H9 (cell line): ENCODE data around the gene CEACAM5. TPM values are rescaled to one million over a fixed set of nuclear protein-coding genes. Genes with fewer than 3 reads are reported as not detected.

Experiments used
- DNase-seq: peaks from one replicate; pipeline ENCODE4 v3.0.0-alpha.2; 2017
- H2AFZ ChIP-seq: one replicate; pipeline ENCODE4 v1.6.1; 2013; ENCODE audit warnings: mild to moderate bottlenecking, low read length, control low read depth, moderate library complexity
- H2AK5ac ChIP-seq: 2 replicates; pipeline ENCODE4 v1.6.1; 2013; ENCODE audit warnings: low read length, control low read depth, mixed read lengths; ENCODE audit not compliant: insufficient read length
- H2BK120ac ChIP-seq: one replicate; pipeline ENCODE4 v1.6.1; 2013; ENCODE audit warnings: low read depth, mild to moderate bottlenecking, low read length, control low read depth, inconsistent platforms; ENCODE audit not compliant: poor library complexity, severe bottlenecking
- H2BK12ac ChIP-seq: 2 replicates; pipeline ENCODE4 v1.6.1; 2013; ENCODE audit warnings: low read length, control low read depth, mixed read lengths, low read depth; ENCODE audit not compliant: insufficient read length
- H2BK15ac ChIP-seq: 2 replicates; pipeline ENCODE4 v1.6.1; 2013; ENCODE audit warnings: low read depth, low read length, control low read depth
- H2BK20ac ChIP-seq: one replicate; pipeline ENCODE4 v1.6.1; 2013; ENCODE audit warnings: low read depth, mild to moderate bottlenecking, low read length, control low read depth, inconsistent platforms; ENCODE audit not compliant: poor library complexity, severe bottlenecking
- H2BK5ac ChIP-seq: 2 replicates; pipeline ENCODE4 v1.6.1; 2013; ENCODE audit warnings: low read length, control low read depth, mixed read lengths; ENCODE audit not compliant: insufficient read length
- H3K14ac ChIP-seq: 2 replicates; pipeline ENCODE4 v1.6.1; 2013; ENCODE audit warnings: low read length, control low read depth; ENCODE audit not compliant: insufficient read depth
- H3K18ac ChIP-seq: 2 replicates; pipeline ENCODE4 v1.6.1; 2013; ENCODE audit warnings: low read depth, mild to moderate bottlenecking, mixed read lengths, low read length, control low read depth; ENCODE audit not compliant: insufficient read length
- H3K23ac ChIP-seq: 2 replicates; pipeline ENCODE4 v1.6.1; 2013; ENCODE audit warnings: low read length, control low read depth, mixed read lengths, low read depth; ENCODE audit not compliant: insufficient read length
- H3K23me2 ChIP-seq: 2 replicates; pipeline ENCODE4 v1.6.1; 2013; ENCODE audit warnings: low read depth, mild to moderate bottlenecking, mixed read lengths, low read length, control low read depth; ENCODE audit not compliant: insufficient read length, poor library complexity, severe bottlenecking
- H3K27ac ChIP-seq: 2 replicates; pipeline ENCODE4 v1.5.1; 2013; ENCODE audit warnings: low read length, control low read depth, mixed read lengths, low read depth; ENCODE audit not compliant: insufficient read length
- H3K27me3 ChIP-seq: 2 replicates; pipeline ENCODE4 v1.6.1; 2013; ENCODE audit warnings: low read length, control low read depth, inconsistent platforms; ENCODE audit not compliant: insufficient read depth
- H3K4ac ChIP-seq: 2 replicates; pipeline ENCODE4 v1.6.1; 2013; ENCODE audit warnings: low read depth, mild to moderate bottlenecking, control low read depth, inconsistent platforms, low read length, moderate library complexity
- H3K4me1 ChIP-seq: 2 replicates; pipeline ENCODE4 v1.6.1; 2013; ENCODE audit warnings: low read length, control low read depth, inconsistent platforms; ENCODE audit not compliant: insufficient read depth
- H3K4me2 ChIP-seq: 2 replicates; pipeline ENCODE4 v1.6.1; 2013; ENCODE audit warnings: low read length, control low read depth, mixed read lengths; ENCODE audit not compliant: insufficient read length, insufficient read depth
- H3K56ac ChIP-seq: 2 replicates; pipeline ENCODE4 v1.6.1; 2013; ENCODE audit warnings: low read depth, mild to moderate bottlenecking, mixed read lengths, low read length, control low read depth; ENCODE audit not compliant: insufficient read length
- H3K79me1 ChIP-seq: 2 replicates; pipeline ENCODE4 v1.6.1; 2013; ENCODE audit warnings: low read depth, mild to moderate bottlenecking, moderate library complexity, low read length, control low read depth, inconsistent platforms; ENCODE audit not compliant: insufficient read depth, poor library complexity, severe bottlenecking
- H3K79me2 ChIP-seq: 2 replicates; pipeline ENCODE4 v1.6.1; 2013; ENCODE audit warnings: low read length, control low read depth, inconsistent platforms; ENCODE audit not compliant: insufficient read depth
- H3K9ac ChIP-seq: 2 replicates; pipeline ENCODE4 v1.6.1; 2013; ENCODE audit warnings: low read length, control low read depth, mixed read lengths; ENCODE audit not compliant: insufficient read length; ENCODE audit errors: extremely low read depth
- H3K9me3 ChIP-seq: one replicate; pipeline ENCODE4 v1.6.1; 2013; ENCODE audit warnings: low read depth, low read length, inconsistent platforms; ENCODE audit not compliant: control insufficient read depth
- H3T11ph ChIP-seq: one replicate; pipeline ENCODE4 v1.6.1; 2013; ENCODE audit warnings: mild to moderate bottlenecking, low read length, control low read depth, inconsistent platforms
- H4K20me1 ChIP-seq: one replicate; pipeline ENCODE4 v1.6.1; 2013; ENCODE audit not compliant: control insufficient read depth, insufficient read length, insufficient read depth
- H4K5ac ChIP-seq: 2 replicates; pipeline ENCODE4 v1.6.1; 2013; ENCODE audit warnings: low read depth, mild to moderate bottlenecking, mixed read lengths, low read length, control low read depth; ENCODE audit not compliant: insufficient read length
- H4K8ac ChIP-seq: replicated peaks from 2 replicates; pipeline ENCODE4 v1.6.1; 2013; ENCODE audit warnings: low read length, control low read depth, mixed read lengths, low read depth; ENCODE audit not compliant: insufficient read length
- H4K91ac ChIP-seq: 2 replicates; pipeline ENCODE4 v1.6.1; 2013; ENCODE audit warnings: low read depth, mild to moderate bottlenecking, moderate library complexity, mixed read lengths, low read length, control low read depth; ENCODE audit not compliant: insufficient read length
- H3K27ac Mint-ChIP-seq, 3 experiments: 2 replicates in 2 of 3; 3 replicates in 1 of 3; pipeline ENCODE4 v1.8.0; 2020 to 2021; ENCODE audit warnings: mixed read lengths in 3 of 3, mild to moderate bottlenecking in 1 of 3, moderate library complexity in 1 of 3
- H3K27me3 Mint-ChIP-seq: 2 replicates; pipeline ENCODE4 v1.8.0; 2021; ENCODE audit warnings: low read depth, mild to moderate bottlenecking, moderate library complexity, mixed read lengths
- H3K36me3 Mint-ChIP-seq, 3 experiments: 2 replicates in 2 of 3; 3 replicates in 1 of 3; pipeline ENCODE4 v1.8.0; 2020 to 2021; ENCODE audit warnings: low read depth in 3 of 3, mixed read lengths in 3 of 3; ENCODE audit not compliant: insufficient read depth in 1 of 3
- H3K4me1 Mint-ChIP-seq, 2 experiments: 2 replicates each; pipeline ENCODE4 v1.8.0; 2020; ENCODE audit warnings: mixed read lengths in 2 of 2
- H3K4me3 Mint-ChIP-seq, 2 experiments: 2 replicates in 1 of 2; 3 replicates in 1 of 2; pipeline ENCODE4 v1.8.0; 2020 to 2021; ENCODE audit warnings: mild to moderate bottlenecking in 2 of 2, mixed read lengths in 2 of 2, moderate library complexity in 1 of 2
- H3K9me3 Mint-ChIP-seq, 2 experiments: 2 replicates in 1 of 2; 3 replicates in 1 of 2; pipeline ENCODE4 v1.8.0; 2020; ENCODE audit warnings: mild to moderate bottlenecking in 2 of 2, mixed read lengths in 2 of 2, moderate library complexity in 1 of 2
- CTCF ChIP-seq: fragments of 200-600 bp; sonication (generic); conservative IDR thresholded peaks from 3 replicates; pipeline ENCODE4 v1.8.0; 2021; ENCODE audit warnings: antibody characterized with exemption, mild to moderate bottlenecking
- WGBS: extraction: QIAGEN DNeasy Blood & Tissue Kit; methylation state at CpG from one replicate; pipeline ENCODE4 v1.1.7; 2013; ENCODE audit warnings: missing lambda C conversion rate, low lambda C conversion rate, mixed read lengths; ENCODE audit not compliant: insufficient read length; ENCODE audit errors: extremely low coverage; 5-methylcytosine and 5-hydroxymethylcytosine counted together
- long read RNA-seq: library from polyadenylated mRNA; unstranded; transcript quantifications from one replicate; pipeline ENCODE4 v2.0.0, GENCODE V29; 2020
- total RNA-seq: library from RNA; stranded (reverse); gene quantifications from 2 replicates; pipeline ENCODE4 v1.2.1, GENCODE V29; 2021

The CEACAM5 gene
- total RNA-seq = not detected in 2 replicates
- long read RNA-seq = 0 reads

GRCh38 chr19:41708481-41708880 is at the start of gene CEACAM5:
CEACAM5 (plus strand) TSS chr19:41708626; CDS start chr19:41708732, 106 bp downstream.
- Histone ChIP-seq H2AK5ac (no peak within 1 kb of the TSS), H3K23ac (no peak within 1 kb of the TSS), H3T11ph (no peak within 1 kb of the TSS), H3K14ac (no peak within 1 kb of the TSS), H3K4me1 (no peaks in the 10 kb centered on the region), H3K4me2 (no peak within 1 kb of the TSS), H3K9me3 (peaks cover 9% of the 10 kb centered on the region), H3K27ac (no peak within 1 kb of the TSS), H2BK5ac (no peak within 1 kb of the TSS), H2BK20ac (no peak within 1 kb of the TSS), H3K4ac (no peak within 1 kb of the TSS), H4K20me1 (peaks cover 4% of the 10 kb centered on the region), H4K8ac (no peak within 1 kb of the TSS), H2BK15ac (no peak within 1 kb of the TSS), H3K79me2 (no peaks in the 10 kb centered on the region), H4K91ac (no peak within 1 kb of the TSS), H4K5ac (no peak within 1 kb of the TSS), H3K79me1 (no peaks in the 10 kb centered on the region), H2BK12ac (no peak within 1 kb of the TSS), H2BK120ac (no peak within 1 kb of the TSS), H3K27me3 (no peaks in the 10 kb centered on the region), H3K9ac (no peak within 1 kb of the TSS), H3K56ac (no peak within 1 kb of the TSS), H3K23me2 (no peaks in the 10 kb centered on the region), H2AFZ (no peak within 1 kb of the TSS), H3K18ac (no peak within 1 kb of the TSS)
- WGBS = no CpG with 5 or more reads among the region's 4 CpGs
- no peak for TF ChIP-seq CTCF
- H3K27ac Mint-ChIP-seq = no peak within 1 kb of the TSS
- peaks cover 3 to 47% (median 10%) of the 10 kb centered on the region in 3 experiments; a peak in 4 of 7 replicates for H3K36me3 Mint-ChIP-seq
- no peak for DNase-seq
- H3K9me3 Mint-ChIP-seq = peaks cover 83 to 98% of the 10 kb centered on the region in 2 experiments
- no peaks in the 10 kb centered on the region for H3K4me1 Mint-ChIP-seq
- no peak within 1 kb of the TSS for H3K4me3 Mint-ChIP-seq
- H3K27me3 Mint-ChIP-seq = peaks cover 2% of the 10 kb centered on the region
